Thyroid gland (tissue), 4 donors: ENCODE measurements around the gene OST4. TPM values are rescaled to one million over a fixed set of nuclear protein-coding genes. Genes with fewer than 3 reads are reported as not detected.

Experiments
- DNase-seq, 2 donors: peaks; one replicate each; pipeline ENCODE4 v3.0.0-alpha.2; 2019
- H3K27ac ChIP-seq, 3 donors: fragments of 200-600 bp; sonication (generic); 1 replicate in 2 of 3; 2 replicates in 1 of 3; pipeline ENCODE4 v1.5.1; 2016 to 2019; ENCODE audit warnings: mild to moderate bottlenecking in 1 of 3, moderate library complexity in 1 of 3
- H3K27me3 ChIP-seq: fragments of 200-600 bp; sonication (generic); one replicate; pipeline ENCODE4 v1.5.1; 2019
- H3K36me3 ChIP-seq, 2 donors: fragments of 200-600 bp; sonication (generic); one replicate each; pipeline ENCODE4 v1.5.1; 2016 to 2019
- H3K4me1 ChIP-seq, 2 donors: fragments of 200-600 bp; sonication (generic); one replicate each; pipeline ENCODE4 v1.5.1; 2017 to 2019
- H3K4me3 ChIP-seq, 3 donors: fragments of 200-600 bp; sonication (generic); replicated peaks in 1 of 3; 1 replicate in 2 of 3; 2 replicates in 1 of 3; pipeline ENCODE4 v1.5.1; 2016; ENCODE audit warnings: mild to moderate bottlenecking in 1 of 3
- H3K9me3 ChIP-seq: fragments of 200-600 bp; sonication (generic); one replicate; pipeline ENCODE4 v1.5.1; 2017
- CTCF ChIP-seq, 6 experiments: fragments of 200-600 bp in 3 of 6; fragments of 450-650 bp in 3 of 6; sonication (generic) in 3 of 6; IDR thresholded peaks; one replicate each; pipeline ENCODE4 v1.5.1; 2016 to 2019; ENCODE audit warnings: antibody characterized with exemption in 6 of 6, mild to moderate bottlenecking in 2 of 6, inconsistent platforms in 1 of 6, moderate library complexity in 1 of 6
- POLR2A ChIP-seq, 2 donors: fragments of 450-650 bp; IDR thresholded peaks; one replicate each; pipeline ENCODE4 v1.6.1; 2017; ENCODE audit warnings: antibody characterized with exemption in 2 of 2, mild to moderate bottlenecking in 2 of 2, moderate library complexity in 1 of 2
- WGBS, 2 donors: methylation state at CpG; one replicate each; pipeline ENCODE4 v1.1.5; 2017; 5-methylcytosine and 5-hydroxymethylcytosine counted together
- intact Hi-C: fragments of 100-400 bp; cut with DNase I; formaldehyde crosslinking; loops from one replicate; pipeline ENCODE4 v1.15.1; 2023
- total RNA-seq, 4 donors: library from RNA; depleted of rRNA; stranded (reverse); fragments of >200 nt; gene quantifications; one replicate each; pipeline ENCODE4 v1.2.3, GENCODE V29; 2016

The OST4 gene
- total RNA-seq, 4 donors from 2014 or later: 235 to 467 (median 261) TPM

- peaks cover 9 to 25% of the 10 kb centered on the region in 2 donors for H3K4me1 ChIP-seq
These were observed 20.6 kb upstream of the OST4 start for GRCh38 chr2:27091746-27092695.

GRCh38 chr2:27089111-27089954 lies 17.9 kb upstream of the OST4 start:
- no peak for DNase-seq
- Histone ChIP-seq H3K27me3 (no peaks in the 10 kb centered on the region), H3K27ac (no peak overlapping the region), H3K36me3 (no peaks in the 10 kb centered on the region), H3K9me3 (no peaks in the 10 kb centered on the region), H3K4me1 (peaks cover 18 to 23% of the 10 kb centered on the region in 2 donors), H3K4me3 (no peak overlapping the region)
- TF ChIP-seq POLR2A (IDR thresholded peaks at IDR 0.05) (no peak), CTCF (IDR thresholded peaks at IDR 0.05) (no peak)
- intact Hi-C loops: loop anchor here (5.0 kb wide), 1 partner anchor 127 kb away; no protein-coding TSS in a partner anchor
- WGBS, 2 donors: 92 to 93% methylated on average over 14 of the region's 14 CpGs

More at GRCh38 chr2:27091746-27092695, 20.6 kb upstream of the OST4 start:
- Histone ChIP-seq H3K4me3 (no peak overlapping the region), H3K9me3 (no peaks in the 10 kb centered on the region), H3K27ac (no peak overlapping the region), H3K27me3 (no peaks in the 10 kb centered on the region), H3K36me3 (no peaks in the 10 kb centered on the region)
- WGBS, 2 donors: 75 to 77% methylated on average over 22 to 25 of the region's 25 CpGs
- no peak for TF ChIP-seq CTCF (IDR thresholded peaks at IDR 0.05)
- no peak for TF ChIP-seq POLR2A (IDR thresholded peaks at IDR 0.05)
- intact Hi-C loops: loop anchor here (10.0 kb wide), 1 partner anchor 213 kb away; the partner anchor contains the start of gene UCN
- DNase-seq: no peak

- Histone ChIP-seq H3K27ac (no peak overlapping the region), H3K27me3 (no peaks in the 10 kb centered on the region), H3K4me3 (no peak overlapping the region), H3K9me3 (no peaks in the 10 kb centered on the region), H3K36me3 (no peaks in the 10 kb centered on the region), H3K4me1 (peaks cover 18 to 22% of the 10 kb centered on the region in 2 donors)
- TF ChIP-seq CTCF (IDR thresholded peaks at IDR 0.05) (no peak), POLR2A (IDR thresholded peaks at IDR 0.05) (no peak)
- intact Hi-C loops: loop anchor here (5.0 kb wide), 1 partner anchor 126 kb away; no protein-coding TSS in a partner anchor
- WGBS, 2 donors: 95 to 97% methylated on average over 6 of the region's 6 CpGs
- no peak for DNase-seq
These were observed 17.2 kb upstream of the OST4 start for GRCh38 chr2:27088634-27089033.

GRCh38 chr2:27087823-27088410 lies 16.5 kb upstream of the OST4 start:
- 91 to 92% methylated on average over 5 of the region's 5 CpGs for WGBS, 2 donors
- no peak overlapping the region for H3K27ac ChIP-seq
- no peaks in the 10 kb centered on the region for H3K9me3 ChIP-seq
- peaks cover 15% of the 10 kb centered on the region in 2 donors for H3K4me1 ChIP-seq
- H3K36me3 ChIP-seq: no peaks in the 10 kb centered on the region
- DNase-seq: no peak
- H3K27me3 ChIP-seq: no peaks in the 10 kb centered on the region
- H3K4me3 ChIP-seq: no peak overlapping the region
- TF ChIP-seq CTCF (IDR thresholded peaks at IDR 0.05) (no peak), POLR2A (IDR thresholded peaks at IDR 0.05) (no peak)
- intact Hi-C loops: loop anchor here (5.0 kb wide), 1 partner anchor 126 kb away; no protein-coding TSS in a partner anchor
